Testis (tissue), 3 donors: ENCODE results near the gene TNFSF13. TPM values are rescaled to one million over a fixed set of nuclear protein-coding genes. Genes with fewer than 3 reads are reported as not detected.

Experiments
- DNase-seq: peaks from one replicate; pipeline ENCODE4 v3.0.0-alpha.2; 2019
- H3K27ac ChIP-seq, 2 donors: fragments of 200-600 bp; sonication (generic); one replicate each; pipeline ENCODE4 v1.5.1; 2019
- H3K27me3 ChIP-seq: fragments of 200-600 bp; sonication (generic); one replicate; pipeline ENCODE4 v1.5.1; 2019
- H3K36me3 ChIP-seq: fragments of 200-600 bp; sonication (generic); one replicate; pipeline ENCODE4 v1.5.1; 2017; ENCODE audit warnings: low read depth; ENCODE audit errors: missing control alignments
- H3K4me1 ChIP-seq: fragments of 200-600 bp; sonication (generic); one replicate; pipeline ENCODE4 v1.5.1; 2019
- H3K4me3 ChIP-seq, 2 donors: fragments of 200-600 bp; sonication (generic); one replicate each; pipeline ENCODE4 v1.5.1; 2017 to 2019
- H3K9me3 ChIP-seq: fragments of 200-600 bp; sonication (generic); one replicate; pipeline ENCODE4 v1.5.1; 2017
- CTCF ChIP-seq, 3 experiments: fragments of 450-650 bp in 2 of 3; fragments of 200-600 bp in 1 of 3; sonication (generic) in 1 of 3; IDR thresholded peaks; one replicate each; pipeline ENCODE4 v1.5.1; 2016 to 2019; ENCODE audit warnings: antibody characterized with exemption in 3 of 3, mild to moderate bottlenecking in 2 of 3, moderate library complexity in 1 of 3
- POLR2A ChIP-seq: fragments of 450-650 bp; IDR thresholded peaks from one replicate; pipeline ENCODE4 v1.6.1; 2017; ENCODE audit warnings: antibody characterized with exemption, mild to moderate bottlenecking, moderate library complexity
- WGBS, 2 donors: methylation state at CpG; one replicate each; pipeline ENCODE4 v1.1.5; 2018; 5-methylcytosine and 5-hydroxymethylcytosine counted together
- intact Hi-C: fragments of 100-400 bp; cut with DNase I; formaldehyde crosslinking; loops from one replicate; pipeline ENCODE4 v1.15.1; 2023; ENCODE audit warnings: low total_unique reads
- polyA plus RNA-seq: library from polyadenylated mRNA; stranded (reverse); fragments of 350-450 nt; fragmentation: Illumina TruSeq; extraction: RNeasy Lipid Tissue Mini Kit (QIAGEN cat#74804); gene quantifications from one replicate; pipeline ENCODE4 v1.2.3, GENCODE V29; 2014; ENCODE audit warnings: low read depth, low replicate concordance; ENCODE audit not compliant: insufficient read depth
- total RNA-seq, 2 donors: library from RNA; depleted of rRNA; stranded (reverse); fragments of >200 nt; gene quantifications; one replicate each; pipeline ENCODE4 v1.2.3, GENCODE V29; 2016

TNFSF13 gene
- total and polyA plus RNA-seq, 3 donors from 2014 or later: 1.2 to 11.5 (median 5.1) TPM

GRCh38 chr17:7572588-7573323 lies 14.2 kb downstream of the TNFSF13 start:
- WGBS, 2 donors: 1% methylated on average over 39 to 68 of the region's 73 CpGs
- peak; percentile 100 for DNase-seq
- peak overlapping the region; percentile 100 for H3K4me3 ChIP-seq
- peak overlapping the region; percentile 99 for H3K27ac ChIP-seq
- peaks cover 17% of the 10 kb centered on the region for H3K4me1 ChIP-seq
- peak; percentile 89 for TF ChIP-seq POLR2A
- TF ChIP-seq CTCF (IDR thresholded peaks at IDR 0.05): peak in 1 of 3 experiments; percentile 15
- no peaks in the 10 kb centered on the region for H3K36me3 ChIP-seq
- no peaks in the 10 kb centered on the region for H3K9me3 ChIP-seq
- intact Hi-C loops: no loop called here
- no peaks in the 10 kb centered on the region for H3K27me3 ChIP-seq

- DNase-seq: peak; percentile 94
- H3K4me1 ChIP-seq: peaks cover 17% of the 10 kb centered on the region
- intact Hi-C loops: no loop called here
- H3K9me3 ChIP-seq: no peaks in the 10 kb centered on the region
- no peaks in the 10 kb centered on the region for H3K36me3 ChIP-seq
- H3K27me3 ChIP-seq: no peaks in the 10 kb centered on the region
- H3K4me3 ChIP-seq: peak overlapping the region; percentile 100
- H3K27ac ChIP-seq: peak overlapping the region; percentile 99
- TF ChIP-seq POLR2A (peak; percentile 27), CTCF (IDR thresholded peaks at IDR 0.05) (no peak)
- WGBS, 2 donors: 0% methylated on average over 71 of the region's 71 CpGs; no CpG with 5 or more reads in 1 of the 2 donors
Observed at GRCh38 chr17:7573324-7574080, 15.0 kb downstream of the TNFSF13 start.

GRCh38 chr17:7574176-7574953 lies 15.8 kb downstream of the TNFSF13 start:
- Histone ChIP-seq H3K9me3 (no peaks in the 10 kb centered on the region), H3K27me3 (no peaks in the 10 kb centered on the region), H3K4me1 (peaks cover 21% of the 10 kb centered on the region), H3K4me3 (peak overlapping the region; percentile 100), H3K36me3 (no peaks in the 10 kb centered on the region), H3K27ac (peak overlapping the region in 1 of 2 donors; percentile 99)
- DNase-seq: no peak
- 15 to 25% methylated on average over 14 to 15 of the region's 15 CpGs for WGBS, 2 donors
- TF ChIP-seq CTCF (IDR thresholded peaks at IDR 0.05) (no peak), POLR2A (no peak)
- intact Hi-C loops: no loop called here

- Histone ChIP-seq H3K27me3 (no peaks in the 10 kb centered on the region), H3K4me1 (peaks cover 25% of the 10 kb centered on the region), H3K4me3 (no peak overlapping the region), H3K9me3 (no peaks in the 10 kb centered on the region), H3K27ac (no peak overlapping the region), H3K36me3 (no peaks in the 10 kb centered on the region)
- intact Hi-C loops: no loop called here
- no peak for DNase-seq
- TF ChIP-seq POLR2A: no peak
- no peak for TF ChIP-seq CTCF (IDR thresholded peaks at IDR 0.05)
- WGBS, 2 donors: 43 to 80% methylated on average over 1 of the region's 1 CpG
Observed at GRCh38 chr17:7575481-7575883, 16.9 kb downstream of the TNFSF13 start.
